SJSA1 (cell line): Measurements from ENCODE around the gene SKP2. TPM values are rescaled to one million over a fixed set of nuclear protein-coding genes. Genes with fewer than 3 reads are reported as not detected.
"Not testable (repeated sequence)": the region's sequence is repeated elsewhere in the genome, so short reads cannot be mapped to it uniquely, and the experiment has no call there.

ENCODE experiments used
- DNase-seq, 2 experiments: peaks; one replicate each; pipeline ENCODE4 v3.0.0-alpha.2; 2015 to 2020; ENCODE audit warnings: low spot score in 2 of 2, low read depth in 1 of 2
- H3K27ac ChIP-seq: fragments of 250-450 bp; sonication (Bioruptor Pico); 2 replicates; pipeline ENCODE4 v1.5.1; 2020; ENCODE audit warnings: mild to moderate bottlenecking, moderate library complexity
- H3K27me3 ChIP-seq: fragments of 250-450 bp; sonication (Bioruptor Pico); replicated peaks from 2 replicates; pipeline ENCODE4 v1.5.1; 2020; ENCODE audit warnings: mild to moderate bottlenecking, moderate library complexity
- H3K36me3 ChIP-seq: fragments of 250-450 bp; sonication (Bioruptor Pico); 2 replicates; pipeline ENCODE4 v1.5.1; 2020; ENCODE audit warnings: mild to moderate bottlenecking
- H3K4me1 ChIP-seq: fragments of 250-450 bp; sonication (Bioruptor Pico); replicated peaks from 2 replicates; pipeline ENCODE4 v1.6.1; 2021; ENCODE audit warnings: mild to moderate bottlenecking
- H3K4me3 ChIP-seq: fragments of 250-450 bp; sonication (Bioruptor Pico); 2 replicates; pipeline ENCODE4 v1.5.1; 2020; ENCODE audit warnings: mild to moderate bottlenecking
- H3K9me3 ChIP-seq: fragments of 250-450 bp; sonication (Bioruptor Pico); replicated peaks from 2 replicates; pipeline ENCODE4 v1.5.1; 2020; ENCODE audit warnings: mild to moderate bottlenecking
- total RNA-seq: library from RNA; depleted of rRNA; stranded (reverse); fragments of >200 nt; shearing (Covaris generic); gene quantifications from 2 replicates; pipeline ENCODE4 v1.2.3, GENCODE V29; 2014

SKP2 gene
- total RNA-seq, 1 experiment from 2014 or later, result 73.5 TPM

DNA sequence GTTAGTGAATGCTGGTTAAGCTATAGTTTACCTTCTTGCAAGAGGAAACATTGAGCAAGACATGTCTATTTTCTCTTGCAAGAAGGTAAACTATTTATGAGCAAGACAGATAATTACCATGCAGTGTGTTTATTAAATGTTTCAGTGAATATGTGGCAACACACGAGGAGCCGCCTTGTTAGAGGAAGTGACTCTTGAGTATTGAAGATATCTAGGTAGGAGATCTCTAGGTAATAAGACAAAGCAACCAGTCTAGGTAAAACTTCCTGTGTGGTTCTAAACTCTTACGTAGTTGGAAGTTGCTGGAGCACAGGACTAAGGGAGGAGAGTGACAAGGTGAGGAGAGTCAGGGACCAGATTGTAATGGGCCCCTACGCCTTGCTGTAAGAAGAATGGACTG lies 16.8 kb downstream of the SKP2 start:
- Histone ChIP-seq H3K9me3 (no peaks in the 10 kb centered on the region), H3K4me3 (no peak overlapping the region), H3K4me1 (no peaks in the 10 kb centered on the region), H3K36me3 (peaks cover 100% of the 10 kb centered on the region), H3K27me3 (no peaks in the 10 kb centered on the region), H3K27ac (no peak overlapping the region)
- DNase-seq, result no peak

DNA sequence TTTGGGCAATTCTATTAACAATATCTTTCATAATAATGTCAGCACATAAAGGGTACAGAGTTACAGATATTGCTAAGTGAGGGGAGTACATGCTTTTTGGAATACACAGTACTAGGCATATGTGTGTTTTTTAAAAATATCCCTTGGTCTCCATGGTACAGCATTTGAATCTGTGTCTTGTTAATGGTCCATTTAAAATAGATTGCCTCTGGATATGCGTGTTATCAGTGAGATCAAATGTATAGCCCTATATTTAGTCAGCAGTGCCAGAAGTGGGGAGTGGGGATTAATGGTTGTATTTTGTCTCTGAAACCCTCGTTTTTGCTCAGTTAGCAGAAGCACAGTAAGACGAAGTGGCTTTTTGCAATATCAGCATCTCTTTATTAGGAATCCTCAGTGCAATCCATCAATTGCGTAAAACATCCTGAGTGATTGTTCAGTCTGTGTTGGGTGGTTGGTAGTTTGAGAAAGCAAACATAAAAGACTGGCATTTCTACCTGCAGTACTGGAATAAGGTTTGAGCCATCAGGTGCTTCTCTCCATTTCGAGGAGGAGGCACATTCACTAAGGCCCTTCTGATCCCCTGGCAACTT lies 19.0 kb downstream of the SKP2 start:
- Histone ChIP-seq H3K4me1 (no peaks in the 10 kb centered on the region), H3K27me3 (no peaks in the 10 kb centered on the region), H3K9me3 (no peaks in the 10 kb centered on the region), H3K27ac (no peak overlapping the region), H3K4me3 (no peak overlapping the region), H3K36me3 (peaks cover 98% of the 10 kb centered on the region)
- no peak for DNase-seq

DNA sequence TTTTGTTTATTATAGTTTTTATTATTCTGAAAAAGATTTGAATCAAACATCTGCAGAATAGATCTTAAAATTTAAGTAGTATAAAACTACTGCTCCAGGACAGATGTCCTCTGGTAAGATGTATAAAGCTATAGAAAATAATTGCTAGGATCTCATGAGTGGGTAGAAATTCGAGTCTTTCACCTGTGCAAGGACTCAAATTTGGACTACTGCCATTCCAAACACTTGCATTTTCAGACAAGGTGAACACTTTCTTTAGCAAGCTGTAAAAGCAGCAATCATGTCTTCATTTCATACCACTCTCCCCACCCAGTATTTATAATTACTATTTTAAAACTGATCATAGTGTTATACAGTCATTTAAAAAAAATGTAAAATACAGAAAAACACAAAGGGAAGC lies 20.7 kb downstream of the SKP2 start:
- Histone ChIP-seq H3K27me3 (no peaks in the 10 kb centered on the region), H3K27ac (no peak overlapping the region), H3K4me3 (no peak overlapping the region), H3K9me3 (no peaks in the 10 kb centered on the region), H3K4me1 (no peaks in the 10 kb centered on the region), H3K36me3 (peaks cover 95% of the 10 kb centered on the region)
- DNase-seq, result no peak

DNA sequence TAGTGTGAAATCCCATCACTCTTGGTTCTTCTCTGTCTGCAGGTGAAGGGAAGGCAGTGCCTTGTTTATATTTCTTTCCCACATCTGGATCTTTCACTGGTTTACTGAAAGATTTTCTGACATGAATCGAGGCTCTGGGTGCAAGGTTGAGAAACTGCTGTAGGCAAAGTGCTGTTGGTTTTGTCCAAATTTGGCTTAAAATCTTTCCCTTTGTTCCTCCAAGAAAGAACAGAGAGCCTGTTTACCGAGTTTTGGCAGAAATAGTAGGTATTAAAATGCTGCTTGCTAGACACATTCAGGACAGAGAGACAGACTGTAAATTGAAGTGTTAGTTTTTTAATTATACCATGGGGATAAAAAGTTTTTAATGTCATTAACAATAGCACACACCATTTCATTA lies 21.5 kb downstream of the SKP2 start:
- Histone ChIP-seq H3K4me1 (no peaks in the 10 kb centered on the region), H3K27me3 (no peaks in the 10 kb centered on the region), H3K9me3 (no peaks in the 10 kb centered on the region), H3K36me3 (peaks cover 95% of the 10 kb centered on the region), H3K4me3 (no peak overlapping the region), H3K27ac (no peak overlapping the region)
- DNase-seq, result no peak

DNA sequence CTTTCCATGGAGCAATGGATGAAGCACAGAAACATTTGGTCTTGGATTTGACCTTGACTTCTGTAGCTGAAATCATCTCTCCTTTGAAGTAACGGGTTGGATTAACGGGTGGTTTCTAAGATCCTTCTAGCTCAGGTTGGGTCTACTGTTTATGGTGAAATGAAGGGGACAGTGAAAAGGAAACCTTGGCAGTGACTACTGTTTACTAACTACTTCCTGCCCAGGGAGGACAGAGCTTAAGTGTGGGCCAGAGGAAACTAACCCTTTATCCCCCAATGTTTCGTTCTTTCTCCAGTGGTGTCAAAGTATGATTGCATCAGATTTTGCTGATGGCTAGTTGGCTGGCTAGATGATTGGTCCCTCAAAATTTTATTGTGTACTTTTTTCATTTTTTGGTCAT lies 22.2 kb downstream of the SKP2 start:
- Histone ChIP-seq H3K27me3 (no peaks in the 10 kb centered on the region), H3K4me1 (no peaks in the 10 kb centered on the region), H3K36me3 (peaks cover 95% of the 10 kb centered on the region), H3K9me3 (no peaks in the 10 kb centered on the region), H3K27ac (no peak overlapping the region), H3K4me3 (no peak overlapping the region)
- no peak for DNase-seq

DNA sequence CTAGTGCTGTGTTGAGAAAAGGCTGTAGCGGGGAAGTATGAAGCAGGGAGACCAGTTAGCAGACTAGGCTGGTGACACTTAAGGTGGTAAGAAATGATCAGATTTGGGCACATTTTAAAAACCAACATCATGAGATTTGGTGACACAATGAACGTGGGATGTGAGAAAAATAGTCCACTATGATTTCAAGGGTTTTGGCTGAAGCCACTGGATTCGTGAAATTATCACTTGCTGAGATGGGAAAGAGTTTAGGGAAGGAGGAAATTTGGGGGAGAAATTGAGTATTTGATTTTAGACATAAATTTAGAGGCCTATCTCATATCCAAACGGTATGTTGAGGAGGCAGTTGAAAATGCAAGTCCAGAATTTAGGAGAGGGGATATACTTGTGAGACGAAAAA lies 23.1 kb downstream of the SKP2 start:
- Histone ChIP-seq H3K4me3 (no peak overlapping the region), H3K27me3 (no peaks in the 10 kb centered on the region), H3K4me1 (no peaks in the 10 kb centered on the region), H3K27ac (no peak overlapping the region), H3K9me3 (no peaks in the 10 kb centered on the region), H3K36me3 (peaks cover 89% of the 10 kb centered on the region)
- no peak for DNase-seq

DNA sequence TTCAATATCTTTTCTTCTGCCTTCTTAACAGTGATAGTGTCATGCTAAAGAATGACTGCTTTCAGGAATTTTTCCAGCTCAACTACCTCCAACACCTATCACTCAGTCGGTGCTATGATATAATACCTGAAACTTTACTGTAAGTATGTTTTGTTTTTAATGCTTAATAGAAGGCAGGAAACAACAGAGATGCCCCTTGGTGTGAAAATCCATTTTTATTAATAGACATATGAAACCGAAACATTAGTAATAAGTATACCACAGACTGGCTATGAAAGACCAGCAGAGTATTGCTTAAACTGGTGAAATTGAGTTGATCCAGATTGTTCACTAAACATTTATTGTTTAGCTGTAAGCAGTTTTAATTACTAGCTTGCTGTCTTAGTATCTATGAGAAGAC lies 25.2 kb downstream of the SKP2 start:
- no peak overlapping the region for H3K27ac ChIP-seq
- no peaks in the 10 kb centered on the region for H3K9me3 ChIP-seq
- no peaks in the 10 kb centered on the region for H3K27me3 ChIP-seq
- H3K4me1 ChIP-seq, result no peaks in the 10 kb centered on the region
- DNase-seq, result no peak
- H3K36me3 ChIP-seq, result peaks cover 89% of the 10 kb centered on the region
- H3K4me3 ChIP-seq, result no peak overlapping the region

DNA sequence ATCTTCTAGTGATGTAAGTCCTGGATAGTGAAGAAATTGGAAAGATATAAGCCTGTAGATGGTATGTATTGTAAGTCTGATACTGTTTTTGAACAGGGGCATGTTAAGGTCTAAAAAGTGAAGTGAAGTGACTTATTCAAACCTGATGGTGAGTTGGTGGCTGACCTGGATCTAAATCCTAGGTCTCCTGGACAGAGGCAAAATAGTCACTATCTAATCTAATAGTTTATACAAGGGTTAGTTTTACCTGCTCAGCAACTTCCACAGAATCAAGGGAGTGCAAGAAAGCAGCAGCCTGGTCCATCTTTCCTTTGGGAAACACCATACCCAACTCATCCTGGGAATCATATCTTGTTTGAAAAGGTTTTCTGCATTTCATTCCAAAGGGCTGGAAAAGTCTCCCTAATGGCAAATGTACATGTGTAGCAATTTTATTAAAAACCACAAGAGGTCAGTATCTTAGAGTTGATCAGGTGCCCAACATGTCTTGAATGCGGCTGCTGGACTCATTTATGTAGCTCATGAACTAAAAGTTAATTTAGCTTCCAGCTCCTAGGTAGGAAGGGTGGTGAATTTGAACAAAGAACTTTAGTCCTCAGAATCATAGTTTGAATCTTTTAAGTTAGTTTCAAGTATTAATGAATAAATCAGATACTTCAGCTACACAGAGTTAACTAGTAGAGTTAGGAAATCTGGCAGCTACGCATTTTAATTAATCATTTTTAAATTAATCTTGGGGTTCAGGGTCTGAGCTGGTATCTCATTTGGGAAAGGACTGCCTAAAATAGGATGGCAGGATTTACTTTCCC lies 26.0 kb downstream of the SKP2 start:
- Histone ChIP-seq H3K27ac (no peak overlapping the region), H3K27me3 (no peaks in the 10 kb centered on the region), H3K4me3 (no peak overlapping the region), H3K36me3 (peaks cover 85% of the 10 kb centered on the region), H3K4me1 (no peaks in the 10 kb centered on the region), H3K9me3 (no peaks in the 10 kb centered on the region)
- peak in 1 of 2 experiments; percentile 17 for DNase-seq

DNA sequence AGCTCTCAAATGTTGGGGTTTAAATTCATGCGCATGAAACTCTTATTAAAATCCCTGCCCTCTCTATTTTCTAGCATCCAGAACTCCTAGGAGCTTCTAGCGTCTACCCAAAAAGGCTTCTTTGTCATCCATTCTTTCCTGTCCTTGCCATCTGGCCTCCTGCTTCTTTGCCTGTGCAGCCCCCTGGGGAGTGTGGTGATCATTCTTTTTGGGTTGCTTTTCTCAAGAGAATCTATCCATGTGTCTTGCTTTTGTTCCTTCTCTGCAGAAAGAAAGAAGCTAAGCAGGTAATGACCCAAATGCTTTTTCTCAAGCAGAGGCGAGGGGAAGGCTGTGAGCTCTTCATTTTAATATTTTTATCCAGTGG lies 26.6 kb downstream of the SKP2 start:
- H3K27me3 ChIP-seq, result no peaks in the 10 kb centered on the region
- no peaks in the 10 kb centered on the region for H3K9me3 ChIP-seq
- no peak overlapping the region for H3K27ac ChIP-seq
- no peak overlapping the region for H3K4me3 ChIP-seq
- H3K4me1 ChIP-seq, result no peaks in the 10 kb centered on the region
- peaks cover 79% of the 10 kb centered on the region for H3K36me3 ChIP-seq
- no peak for DNase-seq

DNA sequence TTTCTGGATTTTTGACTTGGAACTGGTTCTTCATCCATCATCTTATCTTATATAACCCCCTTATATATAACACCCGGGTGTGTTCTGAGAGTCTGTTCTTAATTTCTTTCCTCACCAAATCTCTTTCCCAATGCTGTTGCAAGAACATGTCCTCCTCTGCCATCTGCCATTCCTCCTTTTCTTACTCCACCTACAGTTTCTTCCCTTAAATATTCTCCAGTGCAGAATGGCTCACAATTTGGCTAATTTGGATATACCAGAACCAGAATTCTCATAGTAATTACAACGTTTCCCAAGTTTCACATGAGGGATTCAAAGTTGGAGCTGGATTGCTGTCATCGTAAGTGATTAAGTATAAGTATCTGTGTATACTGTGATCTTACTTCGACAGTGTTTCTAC lies 28.0 kb downstream of the SKP2 start:
- H3K4me3 ChIP-seq, result no peak overlapping the region
- H3K36me3 ChIP-seq, result peaks cover 74% of the 10 kb centered on the region
- no peak overlapping the region for H3K27ac ChIP-seq
- DNase-seq, result no peak
- no peaks in the 10 kb centered on the region for H3K4me1 ChIP-seq
- H3K9me3 ChIP-seq, result no peaks in the 10 kb centered on the region
- H3K27me3 ChIP-seq, result no peaks in the 10 kb centered on the region

DNA sequence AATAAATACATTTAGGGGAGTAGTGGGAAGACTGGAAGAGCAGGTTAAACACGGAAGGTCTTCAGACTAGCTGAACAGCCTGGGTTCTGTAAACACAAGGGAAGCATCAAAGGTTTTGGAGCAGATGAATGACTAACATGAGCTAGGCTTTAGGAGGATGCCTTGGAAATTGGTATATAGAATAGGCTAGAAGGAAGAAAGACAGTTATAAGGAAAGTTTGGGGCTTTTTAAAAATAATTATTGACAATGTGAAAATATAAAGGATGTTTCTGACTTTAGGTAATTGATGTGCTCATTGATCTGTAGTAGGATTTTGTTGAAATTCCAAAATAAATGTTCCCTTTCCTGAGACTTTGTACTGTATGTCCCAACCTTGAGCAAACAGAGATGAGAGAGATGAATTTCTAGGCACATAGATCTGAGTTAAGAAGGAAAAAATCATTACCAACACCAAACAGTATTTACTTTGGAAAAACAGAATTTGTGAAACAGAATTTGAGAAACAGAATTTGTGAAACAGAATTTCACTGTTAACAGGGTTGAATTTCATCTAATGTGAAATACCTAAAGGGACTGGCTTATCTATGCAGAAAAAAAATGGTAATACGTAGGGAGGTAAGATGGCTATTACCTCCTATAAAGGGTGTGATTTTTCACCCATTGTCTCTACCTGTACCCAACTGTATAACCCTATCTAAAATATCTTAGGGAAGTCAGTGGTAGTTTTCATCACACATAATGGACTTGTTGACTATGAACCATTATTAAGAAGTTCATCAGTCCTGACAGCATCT lies 28.8 kb downstream of the SKP2 start:
- Histone ChIP-seq H3K36me3 (peaks cover 72% of the 10 kb centered on the region), H3K4me3 (no peak overlapping the region), H3K27ac (no peak overlapping the region), H3K27me3 (no peaks in the 10 kb centered on the region), H3K9me3 (no peaks in the 10 kb centered on the region), H3K4me1 (no peaks in the 10 kb centered on the region)
- DNase-seq, result no peak

DNA sequence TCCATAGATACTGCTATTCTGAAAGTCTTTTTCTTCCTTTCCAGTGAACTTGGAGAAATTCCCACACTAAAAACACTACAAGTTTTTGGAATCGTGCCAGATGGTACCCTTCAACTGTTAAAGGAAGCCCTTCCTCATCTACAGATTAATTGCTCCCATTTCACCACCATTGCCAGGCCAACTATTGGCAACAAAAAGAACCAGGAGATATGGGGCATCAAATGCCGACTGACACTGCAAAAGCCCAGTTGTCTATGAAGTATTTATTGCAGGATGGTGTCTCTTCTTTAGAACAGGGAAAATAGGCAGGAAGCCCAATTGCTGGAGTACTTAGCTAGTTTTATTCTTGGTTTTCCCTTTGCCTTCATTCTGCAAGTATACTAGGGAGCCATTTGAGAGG lies 29.9 kb downstream of the SKP2 start:
- H3K27ac ChIP-seq, result no peak overlapping the region
- no peaks in the 10 kb centered on the region for H3K27me3 ChIP-seq
- H3K36me3 ChIP-seq, result peaks cover 65% of the 10 kb centered on the region
- DNase-seq, result no peak
- H3K4me3 ChIP-seq, result no peak overlapping the region
- H3K9me3 ChIP-seq, result no peaks in the 10 kb centered on the region
- no peaks in the 10 kb centered on the region for H3K4me1 ChIP-seq

DNA sequence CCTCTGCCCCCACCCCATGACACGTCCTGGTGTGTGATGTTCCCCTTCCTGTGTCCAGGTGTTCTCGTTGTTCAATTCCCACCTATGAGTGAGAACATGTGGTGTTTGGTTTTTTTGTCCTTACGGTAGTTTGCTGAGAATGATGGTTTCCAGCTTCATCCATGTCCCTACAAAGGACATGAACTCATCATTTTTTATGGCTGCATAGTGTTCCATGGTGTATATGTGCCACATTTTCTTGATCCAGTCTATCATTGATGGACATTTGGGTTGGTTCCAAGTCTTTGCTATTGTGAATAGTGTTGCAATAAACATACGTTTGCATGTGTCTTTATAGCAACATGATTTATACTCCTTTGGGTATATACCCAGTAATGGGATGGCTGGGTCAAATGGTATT lies 32.5 kb downstream of the SKP2 start:
- not testable (repeated sequence) for H3K9me3 ChIP-seq, H3K27me3 ChIP-seq, DNase-seq, H3K27ac ChIP-seq, H3K4me1 ChIP-seq, H3K4me3 ChIP-seq
- peaks cover 41% of the 10 kb centered on the region for H3K36me3 ChIP-seq

DNA sequence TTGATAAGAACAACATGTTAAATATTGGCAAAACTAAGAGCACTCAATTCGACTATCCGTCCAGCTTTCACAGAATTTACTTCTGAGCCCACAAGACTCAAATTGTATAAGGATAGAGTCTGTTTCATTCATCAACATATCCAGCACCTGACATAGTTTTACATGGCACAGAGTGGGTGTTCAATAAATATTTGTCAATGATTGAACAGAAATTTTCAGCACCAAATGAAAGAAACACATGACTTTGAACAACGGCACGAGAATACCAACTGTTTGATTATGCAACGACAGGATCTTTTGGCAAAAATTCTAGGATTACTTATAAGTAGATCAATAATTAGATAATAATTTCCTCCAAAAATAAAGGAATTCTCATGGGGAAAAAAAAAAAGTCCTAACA lies 41.8 kb downstream of the SKP2 start:
- DNase-seq, result no peak
- Histone ChIP-seq H3K27me3 (no peaks in the 10 kb centered on the region), H3K36me3 (peaks cover 15% of the 10 kb centered on the region), H3K4me1 (no peaks in the 10 kb centered on the region), H3K4me3 (no peak overlapping the region), H3K27ac (no peak overlapping the region), H3K9me3 (no peaks in the 10 kb centered on the region)
